Measurements from ENCODE around the gene PARVB. TPM values are rescaled to one million over a fixed set of nuclear protein-coding genes. Genes with fewer than 3 reads are reported as not detected.
"Not testable (repeated sequence)": the region's sequence is repeated elsewhere in the genome, so short reads cannot be mapped to it uniquely, and the experiment has no call there.

Gene PARVB
- total RNA-seq, 1 donor from 2014 or later: 98.1 TPM

DNA sequence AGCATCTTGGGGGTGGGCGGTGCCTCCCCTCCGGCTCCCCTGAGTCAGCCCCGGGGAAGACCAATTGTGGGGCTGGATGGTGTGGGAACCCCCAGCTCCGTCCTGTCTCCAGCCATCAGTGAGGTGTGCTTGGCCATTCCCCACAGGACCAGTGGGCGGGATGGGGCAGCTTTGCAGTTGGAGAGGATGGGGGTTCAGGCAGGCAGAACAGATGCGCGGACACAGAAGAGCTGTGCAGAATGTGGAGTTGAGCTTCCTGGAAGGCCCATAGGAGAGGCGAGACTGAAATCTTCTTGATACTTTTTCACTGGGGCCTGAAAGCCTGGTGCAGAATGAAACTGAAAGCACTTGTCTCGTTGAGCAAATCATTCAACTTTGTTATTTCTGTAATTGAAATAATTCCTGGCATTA, 23.8 kb downstream of the PARVB start:
- no peak for DNase-seq (ENCODE audit: low spot score)
- intact Hi-C loops (cut with DNase I): no loop called here

DNA sequence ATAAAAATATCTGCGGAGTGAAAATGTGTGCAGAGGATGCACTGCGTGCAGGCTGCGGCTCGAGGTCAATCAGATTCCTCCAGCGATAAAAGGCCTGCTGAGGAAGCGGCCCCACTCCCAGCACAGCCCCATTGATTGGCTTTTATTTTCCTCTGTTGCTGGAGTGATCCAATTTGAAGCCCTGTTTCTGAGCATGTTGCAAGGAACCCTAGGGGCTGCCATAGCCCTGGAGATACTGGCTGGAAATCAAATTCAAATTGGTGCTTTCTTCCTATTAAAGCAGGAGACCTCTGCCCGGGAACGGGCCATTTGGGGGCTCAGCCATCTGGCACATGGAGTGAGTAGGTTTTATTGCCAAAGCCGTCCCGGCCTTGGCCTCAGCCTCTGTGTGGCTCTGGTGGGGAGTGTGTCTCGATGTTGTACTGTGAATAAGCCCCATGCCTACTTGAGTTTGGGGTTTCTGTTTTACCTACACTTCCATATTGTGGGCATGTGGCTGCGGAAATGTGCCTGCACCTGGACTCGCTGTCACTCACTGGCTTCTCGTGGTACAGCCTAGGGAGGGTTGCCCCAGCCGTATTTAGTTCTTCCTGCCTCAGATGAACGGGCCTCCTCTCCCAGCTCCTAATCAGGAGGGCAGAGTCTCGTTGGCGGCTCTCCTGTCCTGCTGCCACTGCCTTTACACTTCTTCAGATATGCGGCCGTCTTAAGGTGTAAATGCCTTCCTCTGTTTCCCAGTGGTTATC, 25.6 kb downstream of the PARVB start:
- intact Hi-C loops (cut with DNase I): no loop called here
- DNase-seq (ENCODE audit: low spot score): no peak

DNA sequence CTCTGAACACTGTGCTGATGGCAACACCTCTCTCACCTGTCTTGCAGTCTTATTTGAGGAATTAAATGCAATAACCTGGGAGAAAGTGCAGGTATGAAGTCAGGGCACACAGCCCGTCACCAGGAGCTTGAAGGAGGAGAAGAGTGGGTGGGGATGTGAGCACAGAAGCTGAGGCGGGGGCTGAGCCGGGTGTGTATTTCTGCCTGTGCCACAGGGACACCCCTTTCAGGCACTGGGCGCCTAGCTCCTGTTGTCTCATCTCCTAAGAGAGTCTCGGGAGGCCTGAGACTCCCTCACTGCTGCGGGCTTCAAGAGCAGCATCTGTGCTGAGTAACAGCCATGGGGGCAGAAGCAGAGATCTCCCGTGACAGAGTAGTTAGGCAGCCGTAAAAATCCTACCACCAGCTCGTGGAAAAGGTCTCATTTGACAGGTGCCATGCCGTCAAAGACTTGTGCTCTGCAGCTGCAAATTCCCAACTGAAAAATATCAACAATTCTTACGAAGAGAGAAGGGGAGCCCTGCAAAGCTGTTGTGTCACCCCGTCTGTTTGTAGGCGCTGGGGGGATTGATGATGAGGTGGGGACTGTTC, 26.8 kb downstream of the PARVB start:
- intact Hi-C loops (cut with DNase I): no loop called here
- DNase-seq (ENCODE audit: low spot score): no peak

DNA sequence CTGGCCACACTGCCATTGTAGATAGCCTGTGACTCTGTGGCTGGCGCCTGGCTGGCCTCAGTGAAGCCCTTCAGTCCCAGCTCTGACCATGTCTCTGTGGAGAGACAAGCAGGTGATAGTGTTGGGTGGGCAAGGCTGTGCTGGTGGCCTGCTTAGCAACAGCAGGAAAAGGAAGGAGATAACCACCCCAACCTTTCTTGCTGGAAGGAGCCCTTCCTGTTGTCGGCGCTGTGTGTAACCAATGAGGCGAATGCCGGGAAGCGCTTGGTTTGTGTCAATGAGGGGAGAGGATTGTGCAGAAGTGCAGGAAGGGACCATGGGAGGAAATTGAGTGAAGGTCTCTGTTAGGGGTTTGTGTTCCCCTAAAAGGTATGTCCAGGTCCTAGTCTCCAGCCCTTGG, 27.3 kb downstream of the PARVB start:
- intact Hi-C loops (cut with DNase I): no loop called here
- DNase-seq (ENCODE audit: low spot score): no peak

DNA sequence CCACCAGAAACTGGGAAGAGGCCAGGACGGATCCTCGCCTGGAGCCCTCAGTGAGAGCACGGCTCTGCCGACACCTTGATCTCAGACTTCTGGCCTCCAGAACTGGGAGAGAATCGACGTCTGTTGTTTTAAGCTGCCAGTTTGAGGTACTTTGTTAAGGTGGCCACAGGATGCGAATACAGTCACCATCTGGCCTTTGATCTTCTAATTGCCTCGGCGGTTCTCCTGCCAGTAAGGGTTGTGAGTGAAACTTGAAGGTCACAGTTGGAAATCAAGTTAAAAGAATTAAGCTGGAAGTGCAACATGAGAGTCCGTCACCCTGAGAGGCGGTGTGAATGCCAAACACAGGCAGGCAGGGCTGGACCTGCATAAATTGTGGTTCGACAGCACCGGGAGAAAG, 27.9 kb downstream of the PARVB start:
- DNase-seq (ENCODE audit: low spot score): no peak
- intact Hi-C loops (cut with DNase I): no loop called here

DNA sequence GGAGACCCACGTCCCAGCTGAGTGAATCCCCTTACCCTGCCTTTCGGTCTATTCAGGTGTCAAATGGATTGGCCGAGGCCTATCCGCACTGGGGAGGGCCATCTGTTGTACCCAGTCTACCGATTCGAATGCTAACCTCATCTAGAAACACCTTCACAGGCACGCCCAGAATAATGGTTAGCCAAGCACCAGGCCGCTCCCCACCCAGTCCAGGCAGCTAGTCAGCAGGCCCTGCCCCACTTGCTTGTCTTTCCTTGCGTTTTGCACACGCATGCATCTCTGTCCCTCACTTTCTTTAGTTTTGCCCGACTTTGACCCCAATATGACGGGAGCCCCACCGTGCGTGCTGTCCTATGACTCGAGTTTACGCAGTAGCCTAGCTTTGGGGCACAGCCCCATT, 31.7 kb downstream of the PARVB start:
- no peak for DNase-seq (ENCODE audit: low spot score)
- intact Hi-C loops (cut with DNase I): no loop called here

DNA sequence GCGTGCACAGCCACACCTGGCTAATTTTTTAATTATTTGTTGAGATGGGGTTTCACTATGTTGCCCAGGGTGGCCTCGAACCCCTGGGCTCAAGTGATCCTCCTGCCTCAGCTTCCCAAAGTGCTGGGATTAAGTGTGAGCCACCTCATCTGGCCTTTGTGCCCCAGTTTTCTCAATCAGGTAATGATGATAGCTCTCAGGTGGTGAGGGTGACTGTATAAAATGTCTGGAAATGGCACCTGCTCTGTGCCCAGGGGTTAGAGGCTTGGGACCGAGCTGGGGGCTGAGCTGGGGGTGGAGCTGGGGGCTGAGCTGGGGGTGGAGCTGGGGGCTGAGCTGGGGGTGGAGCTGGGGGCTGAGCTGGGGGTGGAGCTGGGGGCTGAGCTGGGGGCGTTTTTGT, 32.5 kb downstream of the PARVB start:
- intact Hi-C loops (cut with DNase I); DNase-seq (ENCODE audit: low spot score): not testable (repeated sequence)

DNA sequence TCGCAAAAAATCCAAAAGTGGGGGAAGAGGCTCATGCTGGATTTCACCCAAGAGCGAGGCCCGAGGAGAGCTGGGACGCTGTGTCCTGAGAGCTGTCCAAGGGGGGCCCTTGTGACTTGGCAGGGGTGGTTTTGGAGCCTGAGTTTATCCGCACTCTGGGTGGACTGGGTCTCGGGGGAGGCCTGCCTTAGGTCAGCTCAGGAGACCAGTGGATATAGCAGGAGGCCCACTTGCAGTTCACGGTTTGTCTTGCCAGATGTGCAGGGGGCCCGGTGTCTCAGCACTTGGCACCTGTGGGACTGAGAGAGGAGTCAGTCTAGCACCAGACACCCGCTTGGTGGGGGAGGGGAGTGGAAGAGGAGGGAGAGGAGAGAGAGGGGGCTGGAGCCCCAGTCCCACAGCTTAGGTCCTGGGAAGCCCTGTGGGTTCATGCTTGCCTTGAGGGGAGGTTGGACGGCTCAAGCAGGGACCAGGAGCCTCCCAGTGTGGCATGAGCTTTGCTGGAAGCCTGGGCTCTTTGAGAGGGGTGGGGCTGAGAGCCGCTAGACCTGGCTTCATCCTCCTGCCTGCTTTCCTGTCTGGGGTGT, 33.4 kb downstream of the PARVB start:
- no peak for DNase-seq (ENCODE audit: low spot score)
- intact Hi-C loops (cut with DNase I): no loop called here

DNA sequence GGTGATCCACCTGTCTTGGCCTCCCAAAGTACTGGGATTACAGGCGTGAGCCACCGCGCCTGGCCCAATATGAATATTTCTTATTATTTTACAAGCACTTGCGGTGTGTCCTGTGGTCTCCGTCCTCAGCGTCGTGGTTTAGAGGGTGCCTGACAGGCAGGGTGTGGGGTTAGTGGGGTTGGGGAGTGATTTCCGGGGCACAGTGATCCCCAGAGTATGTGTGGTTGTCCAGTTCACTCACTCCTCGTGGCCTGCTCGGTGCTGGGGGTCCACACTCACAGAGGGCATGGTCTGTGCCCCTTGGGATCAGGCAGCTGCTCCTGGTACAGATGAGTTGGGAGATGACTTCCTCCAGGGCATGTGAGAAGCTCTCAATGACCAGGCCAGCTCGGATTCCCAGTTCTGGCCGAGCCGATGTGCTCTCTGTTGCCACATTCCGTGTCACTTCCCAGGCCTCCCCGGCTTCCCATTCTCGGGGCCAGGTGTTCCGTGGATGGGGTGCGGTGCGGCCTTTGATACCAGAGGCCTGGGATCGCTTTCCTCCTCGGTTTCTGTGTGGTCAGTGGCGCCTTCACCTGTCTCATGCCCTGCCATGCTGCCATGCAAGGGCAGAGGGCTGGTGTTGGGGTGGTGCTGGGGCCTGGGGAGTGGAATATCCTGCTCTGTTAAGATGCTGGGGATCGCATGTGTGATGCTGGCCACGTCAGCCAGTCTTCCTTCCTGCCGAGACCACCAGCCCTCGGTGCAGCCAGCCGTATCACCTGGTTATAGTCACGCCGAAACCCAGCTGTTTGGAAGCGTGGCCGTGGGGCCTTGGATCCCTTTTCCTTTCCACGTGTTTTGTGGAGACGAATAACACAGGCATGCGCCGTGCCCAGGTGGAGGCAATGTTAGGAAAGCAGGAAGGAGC, 39.6 kb downstream of the PARVB start:
- intact Hi-C loops (cut with DNase I): no loop called here
- no peak for DNase-seq (ENCODE audit: low spot score)

DNA sequence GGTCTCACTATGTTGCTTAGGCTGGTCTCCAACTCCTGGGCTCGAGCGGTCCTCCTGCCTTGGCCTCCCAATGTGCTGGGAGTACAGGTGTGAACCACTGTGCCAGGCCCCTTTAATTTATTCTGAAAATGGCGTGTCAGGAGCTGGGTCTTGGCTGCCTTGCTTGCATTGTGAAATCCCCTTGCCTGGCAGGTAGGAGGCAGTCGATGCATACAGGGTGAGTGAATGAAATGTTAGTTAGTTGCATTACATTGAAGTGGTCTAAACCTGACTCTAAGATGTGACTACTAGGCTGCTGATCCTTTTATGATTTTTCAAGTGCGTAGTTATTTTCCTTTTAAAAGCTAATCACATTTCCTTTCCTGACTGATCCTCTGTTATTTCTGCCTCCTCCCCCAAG, 42.9 kb downstream of the PARVB start:
- no peak for DNase-seq (ENCODE audit: low spot score)
- intact Hi-C loops (cut with DNase I): no loop called here

DNA sequence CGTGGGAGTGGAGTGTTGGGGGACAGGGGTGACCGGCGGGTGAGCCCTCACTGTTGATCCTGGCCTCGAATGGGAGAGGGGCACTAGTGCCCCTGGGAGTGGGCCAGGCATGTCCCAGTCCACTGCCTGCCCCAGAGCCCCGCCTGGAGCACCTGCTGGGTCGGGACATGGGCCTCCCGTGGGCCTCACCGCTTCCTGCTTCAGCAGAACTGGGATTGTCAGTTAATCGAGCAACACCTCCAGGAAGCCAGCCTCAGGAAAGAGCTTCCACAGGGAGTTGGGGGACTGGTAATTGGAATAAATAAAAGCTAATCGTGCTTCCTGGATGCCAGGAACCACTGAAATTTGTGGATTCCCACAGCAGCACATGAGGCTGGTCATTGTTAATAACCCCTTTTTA, 43.8 kb downstream of the PARVB start:
- intact Hi-C loops (cut with DNase I): no loop called here
- DNase-seq (ENCODE audit: low spot score): no peak

DNA sequence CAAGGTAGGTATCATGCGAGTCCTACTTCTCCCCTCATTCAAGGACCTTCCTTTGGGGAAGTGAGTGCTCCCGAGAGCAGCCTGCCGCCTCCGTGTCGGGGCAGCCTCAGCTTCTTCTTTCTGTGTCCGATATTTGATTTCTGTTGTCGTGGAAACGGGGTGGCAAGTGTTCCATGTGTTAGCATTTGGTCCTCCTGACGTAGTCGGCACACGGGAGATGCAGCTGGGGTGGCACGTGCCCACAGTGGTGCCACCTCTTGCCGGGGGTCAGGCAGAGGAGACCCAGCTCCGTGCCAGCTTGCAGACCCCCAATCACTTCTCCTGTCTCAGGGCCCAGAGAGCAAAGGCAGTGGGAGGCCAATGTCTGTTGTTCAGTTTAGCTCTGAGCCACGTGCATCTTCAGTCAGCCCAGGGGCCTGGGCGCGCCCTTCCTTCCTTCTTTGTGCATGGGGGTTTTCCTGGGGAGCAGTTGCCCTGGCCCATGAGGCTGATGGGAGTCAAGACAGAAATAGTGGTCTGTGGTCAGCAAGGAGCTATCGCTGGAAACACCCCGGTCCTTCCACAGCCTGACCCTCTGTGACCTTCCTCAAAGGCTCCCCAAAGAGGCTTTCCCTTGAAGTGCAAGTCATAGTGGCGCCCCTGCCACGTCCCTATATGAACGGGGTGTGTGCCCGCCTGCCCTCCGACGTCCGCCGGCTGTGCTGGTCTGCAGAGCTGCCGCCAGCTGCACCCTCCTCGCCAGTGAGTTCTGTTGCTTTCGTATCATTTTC, 44.5 kb downstream of the PARVB start:
- DNase-seq (ENCODE audit: low spot score): no peak
- intact Hi-C loops (cut with DNase I): no loop called here

DNA sequence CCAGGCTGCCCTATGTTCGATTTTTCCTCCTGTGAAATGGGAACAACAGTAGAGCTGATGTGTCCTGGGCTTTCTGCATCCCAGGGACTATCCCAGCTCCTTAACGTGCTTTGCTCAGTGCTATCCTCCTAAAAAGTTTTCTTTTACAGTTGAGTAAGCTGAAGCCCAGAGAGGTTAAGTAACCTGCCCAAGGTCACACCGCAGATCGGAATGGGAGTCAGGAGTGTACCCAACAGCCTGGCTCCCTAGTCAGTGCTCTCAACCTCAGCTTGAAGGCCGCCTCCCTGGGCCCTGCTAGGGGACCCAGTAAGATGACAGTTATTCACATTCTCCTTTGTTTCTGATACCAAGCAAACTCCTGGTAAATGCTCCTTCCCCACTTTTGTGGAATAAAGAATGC, 45.9 kb downstream of the PARVB start:
- intact Hi-C loops (cut with DNase I): no loop called here
- no peak for DNase-seq (ENCODE audit: low spot score)

DNA sequence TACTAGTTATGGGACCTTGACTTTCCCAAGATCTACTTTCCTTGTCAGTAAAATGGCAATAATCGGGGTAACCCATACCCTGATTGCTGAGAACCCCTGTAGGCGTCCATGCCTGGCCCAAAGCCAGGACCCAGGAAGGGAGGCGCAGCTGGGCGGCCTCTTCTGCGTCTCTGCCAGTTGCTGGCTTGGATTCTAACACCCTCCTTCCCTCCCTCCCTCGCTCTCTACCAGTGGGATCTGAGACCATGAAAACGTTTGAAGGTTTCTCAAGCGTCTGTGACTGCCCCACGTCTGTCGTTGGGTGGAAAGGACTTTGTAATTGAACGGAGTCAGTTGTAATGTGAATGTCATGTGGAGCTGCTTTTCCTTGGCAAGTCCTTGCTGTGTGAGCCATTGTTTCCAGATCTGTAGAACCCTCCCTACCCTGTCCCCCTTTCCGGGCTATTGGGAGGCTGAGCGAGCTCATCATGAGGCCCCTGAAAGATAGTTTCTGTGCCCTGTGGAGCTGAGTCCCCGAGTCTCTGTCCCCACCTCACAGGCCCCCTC, 47.8 kb downstream of the PARVB start:
- DNase-seq (ENCODE audit: low spot score): no peak
- intact Hi-C loops (cut with DNase I): no loop called here

DNA sequence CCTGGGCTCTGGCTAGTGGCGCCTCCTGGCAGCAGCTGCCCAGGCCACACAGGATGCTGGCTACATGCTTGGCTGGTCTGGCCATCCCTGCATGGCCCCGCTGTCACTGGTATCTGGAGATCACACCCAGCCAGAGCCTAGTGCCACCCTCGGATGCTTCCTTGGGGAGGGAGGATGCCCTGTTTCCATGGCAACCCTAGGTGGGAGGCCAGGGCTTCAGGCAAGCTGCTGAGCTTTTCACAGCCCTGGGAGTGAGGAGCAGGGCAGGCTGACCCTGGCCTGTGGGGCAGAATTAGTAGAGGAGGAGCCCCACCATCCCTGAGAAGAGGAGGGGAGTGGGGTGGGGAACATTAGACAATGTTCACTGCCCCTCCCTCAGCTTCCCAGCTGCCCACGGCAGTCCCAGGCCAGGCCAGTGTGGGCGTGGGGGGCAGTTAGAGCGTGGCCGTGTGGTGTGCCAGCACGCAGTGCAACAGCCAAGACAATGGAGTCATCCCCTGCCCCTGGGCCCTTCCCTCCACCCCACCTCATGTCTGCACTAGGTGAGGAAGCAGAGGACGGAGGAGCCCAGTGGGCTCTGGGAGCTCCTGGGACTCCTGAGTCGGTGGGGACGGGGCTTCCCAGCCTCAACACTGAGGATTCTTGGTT, 50.4 kb downstream of the PARVB start:
- intact Hi-C loops (cut with DNase I): no loop called here
- DNase-seq (ENCODE audit: low spot score): no peak

DNA sequence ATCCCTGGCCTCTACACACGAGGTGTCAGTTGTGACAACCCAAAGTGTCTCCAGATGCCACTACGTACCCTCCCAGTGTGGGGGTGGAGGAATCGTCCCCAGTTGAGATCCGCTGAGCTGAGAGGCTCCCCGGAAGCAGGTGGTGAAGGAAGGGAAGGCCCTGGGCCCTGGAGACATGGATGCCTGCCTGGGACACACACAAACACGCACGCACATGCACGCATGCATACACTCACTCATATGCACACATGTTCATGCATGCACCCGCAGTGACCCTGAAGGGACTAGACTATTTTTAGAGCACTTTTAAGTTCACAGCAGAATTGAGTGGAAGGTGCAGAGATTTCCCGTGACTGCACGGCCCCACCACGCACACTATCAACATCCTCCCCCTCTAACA, 50.9 kb downstream of the PARVB start:
- no peak for DNase-seq (ENCODE audit: low spot score)
- intact Hi-C loops (cut with DNase I): no loop called here

DNA sequence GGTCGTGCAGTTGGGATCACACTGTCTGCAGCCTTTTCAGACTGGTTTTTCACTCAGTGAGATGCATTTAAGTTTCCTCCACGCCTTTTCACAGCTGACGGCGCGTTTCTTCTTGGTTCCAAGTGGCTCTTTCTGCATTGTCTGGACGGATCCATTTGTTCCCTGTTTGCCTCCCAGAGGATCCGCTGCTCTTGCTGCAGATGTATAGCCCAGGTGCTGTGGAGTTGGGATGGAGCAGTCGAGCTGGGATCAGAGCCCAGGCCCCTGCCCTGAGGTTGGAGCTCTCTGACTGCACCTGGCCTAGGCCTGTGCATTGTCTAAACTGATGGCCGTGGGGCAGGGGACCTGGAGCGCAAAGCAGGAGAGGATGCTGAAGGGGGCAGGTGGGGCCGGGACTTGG, 51.6 kb downstream of the PARVB start:
- intact Hi-C loops (cut with DNase I): no loop called here
- no peak for DNase-seq (ENCODE audit: low spot score)

DNA sequence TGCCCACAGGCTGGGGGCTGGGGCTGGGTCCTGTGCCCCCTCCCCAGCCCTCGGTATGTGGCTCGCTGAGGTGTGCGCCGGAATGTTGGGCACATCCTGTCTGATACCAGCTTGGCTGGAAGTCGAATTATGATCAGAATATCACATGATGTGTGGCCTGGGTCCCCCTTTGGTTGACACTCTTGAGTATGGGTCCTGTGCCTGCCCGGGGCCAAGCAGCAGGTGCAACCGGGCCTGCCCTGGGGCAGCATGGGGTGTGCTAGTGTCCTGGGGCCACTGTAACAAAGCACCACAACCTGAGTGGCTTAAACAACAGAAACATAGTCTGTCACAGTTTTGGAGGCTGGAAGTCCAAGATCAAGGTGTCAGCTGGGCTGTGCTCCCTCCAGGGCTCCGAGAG, 52.7 kb downstream of the PARVB start:
- no peak for DNase-seq (ENCODE audit: low spot score)
- intact Hi-C loops (cut with DNase I): no loop called here

All from cardiac septum (tissue), 1 donor.